Fibroblast of the conjunctiva (primary cell): ENCODE data around the gene FHDC1.

Experiments used
- DNase-seq: peaks from one replicate; pipeline ENCODE4 v3.0.0-alpha.2; 2010; ENCODE audit warnings: low read depth

Gene FHDC1

DNA sequence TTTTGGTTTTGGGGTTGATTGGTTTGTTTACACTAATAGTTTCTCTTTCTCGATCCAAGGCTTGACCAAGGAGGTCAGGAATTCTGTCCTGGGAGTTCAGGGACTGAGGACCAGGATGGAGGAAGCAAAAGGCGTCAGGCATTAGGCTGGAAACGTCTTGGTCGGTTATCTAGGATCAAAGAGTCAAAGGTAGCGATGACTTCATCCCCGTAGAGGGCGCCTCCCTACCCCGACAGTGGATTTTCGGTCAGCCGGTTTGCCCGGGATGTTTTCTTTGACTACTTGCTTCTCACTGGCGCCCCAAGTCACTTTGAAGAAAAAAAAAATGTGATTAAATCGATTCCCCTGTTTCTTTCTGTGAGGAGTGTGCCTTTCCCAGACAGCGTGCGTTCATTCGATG is 980 bp upstream of the FHDC1 start:
- no peak for DNase-seq

DNA sequence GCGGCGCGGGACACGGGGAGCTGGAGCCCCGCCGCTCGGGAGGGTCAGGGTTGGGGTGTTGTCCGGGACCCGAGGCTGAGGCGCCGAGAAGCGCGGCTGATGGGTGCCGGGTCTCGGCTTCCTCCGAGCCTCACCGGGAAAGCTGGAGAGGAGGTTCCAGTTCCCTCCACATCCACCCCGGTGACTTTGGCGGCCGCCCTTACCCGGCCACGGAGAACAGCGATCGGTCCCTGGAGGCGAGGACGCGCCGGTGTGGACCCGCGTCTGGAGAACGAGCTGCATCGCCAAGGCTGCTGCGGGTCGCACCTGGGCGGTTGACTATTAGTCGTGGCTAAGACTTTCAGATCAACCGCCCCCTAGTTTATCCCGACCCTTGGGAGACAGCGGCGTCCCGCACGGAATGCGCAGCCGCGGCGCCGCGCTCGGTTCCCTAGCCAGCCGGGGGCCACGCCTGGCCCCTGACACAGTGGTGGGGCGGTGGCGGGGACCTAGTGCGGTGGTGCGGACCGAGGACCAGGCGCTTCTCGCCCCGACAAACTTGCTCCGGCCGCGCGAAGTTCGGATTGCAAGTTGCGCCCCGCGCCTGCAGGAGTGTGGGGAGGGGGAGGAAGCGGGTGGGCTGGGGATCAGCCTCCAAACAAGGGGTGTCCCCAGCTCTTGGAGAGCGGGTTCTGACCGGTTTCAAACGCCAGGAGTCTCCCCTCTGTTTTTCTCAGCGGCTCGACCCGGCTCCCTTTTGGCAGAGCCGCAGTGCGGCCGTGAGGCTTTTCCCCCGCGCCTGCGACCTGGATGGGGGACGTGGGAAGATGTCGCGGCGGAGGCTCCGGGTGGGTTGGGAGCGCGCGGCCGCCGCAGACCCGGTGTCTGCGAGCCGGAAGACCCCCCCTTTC is 568 bp downstream of the FHDC1 start:
- no peak for DNase-seq

GRCh38 chr4:152937336-152938236 is 1.5 kb downstream of the FHDC1 start:
- no peak for DNase-seq

- DNase-seq, result no peak
Measured at GRCh38 chr4:152938237-152938947, 2.3 kb downstream of the FHDC1 start.

GRCh38 chr4:152939621-152940020 is 3.5 kb downstream of the FHDC1 start:
- no peak for DNase-seq

- no peak for DNase-seq
Measured at GRCh38 chr4:152940461-152940860, 4.3 kb downstream of the FHDC1 start.

DNA sequence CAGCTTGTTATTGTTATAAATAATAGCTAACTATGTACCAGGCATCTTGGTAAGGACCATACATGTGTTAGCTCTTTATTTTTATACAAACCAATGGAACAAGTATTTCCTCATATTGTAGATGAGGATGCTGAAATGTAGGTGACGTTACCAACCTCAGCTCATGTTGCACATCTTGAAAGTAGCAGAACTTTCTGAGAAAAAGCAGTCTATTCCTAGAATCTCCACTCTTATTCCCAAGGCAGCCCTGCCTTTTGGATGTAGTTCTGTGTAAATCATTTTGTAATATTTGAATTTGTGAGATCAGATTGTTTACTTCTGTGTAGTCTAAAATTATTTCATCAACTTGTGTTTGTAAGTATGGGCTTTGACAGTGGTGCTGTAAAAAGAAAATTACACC is 5.3 kb downstream of the FHDC1 start:
- DNase-seq, result no peak

- no peak for DNase-seq
Measured at GRCh38 chr4:152942346-152942745, 6.2 kb downstream of the FHDC1 start.

- peak; percentile 55 for DNase-seq
Measured at GRCh38 chr4:152943672-152944071, 7.5 kb downstream of the FHDC1 start.

GRCh38 chr4:152944666-152945320 is 8.7 kb downstream of the FHDC1 start:
- no peak for DNase-seq

GRCh38 chr4:152945639-152946038 is 9.5 kb downstream of the FHDC1 start:
- DNase-seq, result no peak

DNA sequence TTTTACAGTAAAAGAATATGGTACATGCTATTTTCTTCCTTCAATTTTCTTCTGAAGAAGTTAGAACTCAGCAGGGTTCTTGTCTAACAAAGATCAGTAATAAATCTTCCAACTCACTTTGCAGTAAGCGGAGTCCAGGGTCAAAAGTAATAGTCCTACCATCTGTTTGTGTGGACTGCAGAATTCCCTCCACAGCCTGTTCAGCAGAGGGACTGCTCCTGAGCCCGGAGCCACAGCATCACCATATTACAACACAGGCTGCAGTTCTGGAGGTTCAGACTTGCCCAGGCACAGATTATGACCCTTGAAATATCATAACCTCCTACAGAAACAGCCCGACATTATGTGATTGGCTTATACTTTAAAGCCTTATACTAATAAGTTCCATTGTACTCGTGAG is 10.3 kb downstream of the FHDC1 start:
- DNase-seq, result no peak

- DNase-seq, result no peak
Measured at GRCh38 chr4:152947311-152947710, 11.2 kb downstream of the FHDC1 start.

DNA sequence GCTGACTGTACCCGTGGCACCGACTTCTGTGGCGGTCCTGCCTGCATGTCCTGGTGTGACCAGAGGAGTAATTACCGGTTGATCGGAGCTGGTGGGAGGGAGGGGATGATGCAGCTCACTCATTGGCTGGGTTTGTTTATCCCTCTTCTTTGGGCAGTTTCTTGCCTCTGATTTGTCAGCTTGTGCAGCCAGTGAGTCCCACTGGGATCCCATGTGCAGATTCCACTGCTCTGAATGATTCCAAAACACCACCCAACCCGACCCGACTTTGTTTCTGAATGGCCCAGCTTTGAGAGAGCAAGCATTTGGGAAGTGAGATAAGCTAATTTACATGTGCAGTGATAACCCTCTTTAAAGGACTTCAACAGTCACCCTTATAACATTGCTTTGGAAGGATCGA is 13.8 kb downstream of the FHDC1 start:
- DNase-seq, result no peak

GRCh38 chr4:152950402-152951274 is 14.5 kb downstream of the FHDC1 start:
- DNase-seq, result no peak

DNA sequence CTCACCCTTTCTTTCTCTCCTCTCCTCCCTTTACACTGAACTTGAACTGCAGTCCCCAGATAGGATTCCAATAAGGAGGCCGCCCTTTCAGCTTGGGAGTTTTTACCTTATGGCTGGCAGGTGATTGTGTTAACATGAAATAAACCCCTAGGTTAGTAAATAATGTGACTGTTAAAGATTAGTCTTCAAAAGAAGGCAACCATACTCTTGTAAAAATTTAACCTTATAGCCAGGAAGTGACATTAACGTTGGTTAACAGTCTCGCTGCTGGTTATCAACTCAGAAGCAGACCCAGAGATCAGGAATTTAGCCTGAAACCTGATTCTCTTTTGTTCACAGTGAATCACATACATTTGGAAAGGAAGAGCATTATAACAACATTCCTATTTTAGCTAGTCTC is 15.2 kb downstream of the FHDC1 start:
- DNase-seq, result no peak

- DNase-seq, result no peak
Measured at GRCh38 chr4:152953514-152953913, 17.4 kb downstream of the FHDC1 start.

DNA sequence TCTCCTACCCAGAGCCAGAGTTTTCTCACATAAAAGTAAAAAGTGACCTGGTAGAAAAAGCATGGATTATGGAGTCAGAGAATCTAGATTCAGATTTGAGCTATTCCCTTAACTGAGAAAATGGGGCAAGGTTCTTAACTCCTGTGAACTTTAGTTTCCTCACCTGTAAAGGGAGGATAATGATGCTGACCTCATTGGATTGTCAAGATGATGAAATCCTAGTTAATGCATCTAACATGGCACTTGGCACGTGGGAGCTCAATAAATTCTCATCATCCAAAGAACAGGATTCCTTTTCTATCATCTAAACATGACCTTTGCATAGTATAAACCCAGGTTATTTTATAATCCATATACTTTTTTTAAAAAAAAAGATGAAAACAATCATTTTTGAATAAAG is 18.6 kb downstream of the FHDC1 start:
- DNase-seq, result no peak

DNA sequence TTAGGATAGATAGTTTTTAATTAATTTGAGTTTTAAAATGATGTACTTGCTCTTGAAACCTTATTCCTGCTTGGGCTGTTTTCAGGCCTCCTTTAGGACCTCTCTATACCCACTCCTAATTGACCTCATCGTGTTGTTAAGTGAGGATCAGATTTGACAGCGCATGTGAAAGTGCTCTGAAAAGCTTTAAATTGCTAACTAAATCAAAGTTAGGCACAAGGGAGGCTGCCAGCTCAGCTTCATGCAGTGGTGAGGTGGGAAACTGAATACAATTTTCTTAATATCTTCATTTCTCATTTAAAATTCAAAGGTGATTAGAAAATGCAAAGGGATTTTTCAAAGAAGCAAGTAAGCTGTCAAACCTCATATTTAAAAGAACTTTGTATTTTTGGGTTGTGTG is 20.0 kb downstream of the FHDC1 start:
- no peak for DNase-seq

DNA sequence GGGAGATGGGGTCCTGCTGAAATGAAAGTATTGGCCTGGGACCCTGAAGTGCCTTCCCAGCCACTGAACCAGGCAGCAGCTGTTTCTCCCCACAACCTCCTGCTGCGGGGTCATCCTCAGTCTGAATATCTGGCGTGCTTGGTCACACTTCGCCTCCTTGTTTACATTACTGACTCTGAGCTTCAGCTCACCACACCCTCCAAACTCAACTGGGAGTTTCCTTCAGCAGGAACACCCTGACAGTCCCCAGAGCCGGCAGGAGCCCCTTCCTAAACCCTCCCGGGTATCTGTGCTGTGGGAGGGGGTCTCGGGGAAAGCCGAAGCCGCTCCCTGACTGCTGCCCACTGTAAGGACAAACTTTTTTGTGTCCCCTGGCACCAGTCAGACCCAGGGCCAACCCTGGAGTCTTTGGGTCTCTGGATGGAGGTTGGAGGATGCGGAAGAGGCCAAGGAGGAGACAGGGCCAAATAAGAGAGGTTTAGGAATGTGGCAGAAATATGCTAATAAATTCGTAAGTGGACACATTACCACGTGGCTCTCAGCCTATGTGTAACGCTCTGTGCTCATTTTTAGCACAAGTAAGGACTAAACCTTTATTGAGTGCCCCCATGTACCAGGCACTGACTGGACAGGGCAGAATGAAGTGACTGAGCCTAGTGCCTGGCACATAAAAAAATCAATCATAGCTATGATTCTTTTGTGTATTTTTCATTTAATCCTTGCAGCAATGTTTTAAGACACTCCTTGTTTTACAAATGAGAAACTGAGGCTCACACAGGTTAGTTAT is 20.7 kb downstream of the FHDC1 start:
- DNase-seq, result no peak
